ENCODE results near the gene CABLES2.

The CABLES2 gene, protein sequence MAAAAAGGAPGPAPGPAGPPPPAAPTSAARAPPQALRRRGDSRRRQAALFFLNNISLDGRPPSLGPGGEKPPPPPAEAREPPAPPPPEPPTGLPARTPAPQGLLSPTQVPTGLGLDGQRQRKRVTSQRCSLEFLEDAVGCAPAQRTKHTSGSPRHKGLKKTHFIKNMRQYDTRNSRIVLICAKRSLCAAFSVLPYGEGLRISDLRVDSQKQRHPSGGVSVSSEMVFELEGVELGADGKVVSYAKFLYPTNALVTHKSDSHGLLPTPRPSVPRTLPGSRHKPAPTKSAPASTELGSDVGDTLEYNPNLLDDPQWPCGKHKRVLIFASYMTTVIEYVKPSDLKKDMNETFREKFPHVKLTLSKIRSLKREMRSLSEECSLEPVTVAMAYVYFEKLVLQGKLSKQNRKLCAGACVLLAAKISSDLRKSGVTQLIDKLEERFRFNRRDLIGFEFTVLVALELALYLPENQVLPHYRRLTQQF

DNA sequence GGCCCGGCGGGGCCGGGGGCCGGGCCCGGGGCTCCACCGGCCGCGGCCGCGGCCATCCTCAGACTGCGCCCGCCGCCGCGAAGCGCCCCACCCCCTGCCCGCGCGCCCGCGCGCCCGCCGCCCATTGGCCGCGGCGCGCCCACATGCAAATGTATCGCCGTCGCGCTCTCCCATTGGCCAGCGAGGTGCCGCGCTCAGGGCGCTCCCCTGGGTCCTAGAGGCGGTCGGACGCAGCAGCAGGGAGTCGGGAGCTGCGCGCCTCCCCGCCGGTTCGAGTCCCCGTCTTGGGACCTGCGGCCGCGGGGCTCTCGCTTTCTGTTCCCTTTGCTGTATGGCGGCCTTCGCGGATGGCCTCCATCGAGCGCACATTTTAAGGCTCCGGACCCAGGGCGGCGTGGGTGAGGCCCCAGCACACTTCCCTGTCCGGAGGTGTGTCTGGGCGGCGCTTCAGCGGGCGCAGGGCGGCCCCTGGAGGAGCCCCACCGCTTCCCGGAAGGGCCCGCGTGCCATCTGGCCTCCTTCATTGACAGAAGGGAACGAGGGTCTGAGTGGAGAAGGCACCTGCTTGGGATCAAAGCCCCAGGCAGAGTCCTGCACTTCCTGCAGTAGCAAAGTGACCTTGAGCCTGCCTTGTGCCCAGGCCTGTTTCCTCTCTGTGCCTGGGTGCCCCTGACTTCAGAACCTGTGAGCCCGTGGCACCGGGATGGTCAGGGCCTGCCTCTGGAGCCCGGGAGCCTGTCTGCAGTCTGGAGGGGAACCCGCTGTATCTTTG lies at the start of gene CABLES2:
Gene CABLES2 (minus strand): TSS at position 65 of the 772 bp plus-strand sequence. CDS start 9 bp downstream, at position 56.
- DNase-seq (ENCODE audit: low spot score), result peak; percentile 97

DNA sequence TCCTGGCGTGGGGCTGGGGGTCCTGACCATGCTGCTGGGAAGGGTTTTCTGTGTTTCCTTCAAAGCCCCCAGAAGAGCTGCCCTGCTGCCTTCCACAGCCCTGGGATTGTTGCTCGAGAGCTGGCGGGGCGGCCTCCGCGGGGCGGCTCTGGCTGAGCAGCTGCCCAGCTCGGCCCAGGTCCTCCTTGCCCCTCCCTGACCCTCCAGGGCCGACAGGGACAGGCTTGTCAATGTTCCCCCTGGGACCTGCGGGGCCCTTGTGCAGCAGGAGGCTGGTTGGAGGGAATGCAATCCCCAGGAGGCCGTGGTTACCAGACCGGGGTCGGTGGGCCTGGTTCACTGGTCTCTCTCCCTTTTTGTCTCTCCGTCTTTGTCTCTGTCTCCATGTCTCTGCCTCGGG lies 48.8 kb upstream of the CABLES2 start:
- no peak for DNase-seq (ENCODE audit: low spot score)

DNA sequence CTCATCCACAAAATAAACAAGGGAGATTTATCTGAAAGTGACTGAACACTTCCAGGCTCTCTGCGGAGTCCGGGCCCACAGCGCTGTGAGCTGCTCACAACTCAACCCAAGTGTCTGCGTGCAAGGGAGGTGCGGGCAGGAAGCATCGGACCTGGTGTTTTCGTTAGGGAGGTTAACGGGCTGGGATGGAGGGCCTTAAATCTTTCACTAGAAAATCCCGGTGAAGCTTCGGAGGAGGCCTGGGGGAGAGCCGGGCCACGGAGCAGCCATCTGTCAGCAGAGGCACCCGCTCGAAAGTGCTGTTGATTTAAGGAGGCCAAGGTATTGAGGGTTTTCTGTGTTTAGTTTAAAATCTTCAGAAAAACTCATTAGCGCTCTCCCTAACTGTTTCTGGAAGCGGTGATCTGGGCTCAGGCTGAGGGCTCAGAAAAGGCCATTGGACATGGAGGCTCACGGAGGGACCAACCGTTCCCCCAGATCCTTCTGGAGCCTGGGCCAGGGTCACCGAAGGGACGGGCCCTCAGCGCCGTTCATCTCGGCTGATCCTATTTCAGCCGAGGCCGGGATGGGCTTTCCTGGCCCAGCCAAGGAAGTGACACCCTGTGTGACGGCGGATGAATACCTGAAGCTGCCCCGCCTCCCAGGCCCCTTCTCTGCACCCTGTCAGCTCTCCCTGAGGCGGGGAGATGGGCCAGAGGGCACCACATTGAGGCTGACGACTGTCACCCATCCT lies 48.0 kb upstream of the CABLES2 start:
- DNase-seq (ENCODE audit: low spot score), result no peak

DNA sequence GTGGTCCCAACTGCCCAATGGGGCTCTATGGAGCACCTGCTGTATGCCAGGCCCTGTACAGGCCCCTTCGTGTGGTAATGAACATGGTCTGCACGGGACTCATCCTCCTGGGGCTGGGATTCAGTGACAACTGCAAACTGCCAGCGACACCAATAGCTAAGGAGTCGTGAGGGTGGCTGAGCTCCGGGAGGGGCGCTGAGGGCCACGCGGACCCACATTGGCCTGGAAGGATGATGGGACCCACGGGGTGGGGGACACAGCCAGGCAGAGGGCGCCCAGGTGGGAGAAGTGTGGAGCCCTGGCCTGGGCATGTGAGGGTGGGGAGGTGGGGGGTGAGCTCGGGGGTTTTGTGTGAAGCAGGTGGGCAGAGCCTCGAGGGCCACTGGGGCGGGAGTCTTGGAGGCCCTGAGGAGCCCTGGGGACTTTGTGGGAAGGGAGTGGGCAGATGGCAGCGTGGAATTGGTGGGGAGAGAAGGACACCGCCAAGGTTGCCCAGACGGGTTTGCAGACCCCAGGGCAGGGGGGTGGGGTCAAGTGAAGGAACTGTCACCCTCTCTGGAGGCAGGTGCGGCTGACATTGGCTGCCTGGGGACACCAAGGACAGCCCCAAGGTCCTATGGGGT lies 46.2 kb upstream of the CABLES2 start:
- no peak for DNase-seq (ENCODE audit: low spot score)

DNA sequence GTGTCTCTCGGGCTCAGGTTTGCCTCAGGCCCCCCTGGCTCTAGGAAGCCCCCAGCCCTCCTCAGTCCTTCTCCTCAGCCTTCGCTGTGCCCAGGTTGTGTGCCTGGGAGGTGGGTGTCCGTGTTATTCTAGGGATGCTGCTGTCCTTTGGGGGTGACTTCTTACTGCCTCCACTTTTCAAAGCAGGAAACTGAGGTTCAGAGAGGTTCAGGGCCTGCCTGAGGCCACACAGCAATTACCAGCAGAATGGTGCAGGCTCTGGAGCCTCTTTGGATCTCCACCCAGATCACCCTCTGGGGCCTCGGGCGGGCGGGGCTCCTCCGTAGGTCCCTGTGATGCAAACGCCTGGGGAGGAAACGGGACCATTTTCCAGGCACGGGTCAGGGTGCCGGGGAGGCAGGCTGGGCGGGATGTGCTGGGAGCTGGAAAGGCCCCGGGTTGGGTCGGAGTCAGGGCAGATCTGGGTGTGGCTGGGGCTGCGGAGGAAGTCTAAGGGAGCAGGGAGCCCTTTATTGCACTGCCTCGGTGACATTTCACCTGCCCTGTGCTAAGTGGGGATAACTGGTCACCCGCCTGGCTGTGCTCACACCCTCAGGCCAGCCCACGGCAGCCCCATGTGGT lies 45.5 kb upstream of the CABLES2 start:
- DNase-seq (ENCODE audit: low spot score), result no peak

DNA sequence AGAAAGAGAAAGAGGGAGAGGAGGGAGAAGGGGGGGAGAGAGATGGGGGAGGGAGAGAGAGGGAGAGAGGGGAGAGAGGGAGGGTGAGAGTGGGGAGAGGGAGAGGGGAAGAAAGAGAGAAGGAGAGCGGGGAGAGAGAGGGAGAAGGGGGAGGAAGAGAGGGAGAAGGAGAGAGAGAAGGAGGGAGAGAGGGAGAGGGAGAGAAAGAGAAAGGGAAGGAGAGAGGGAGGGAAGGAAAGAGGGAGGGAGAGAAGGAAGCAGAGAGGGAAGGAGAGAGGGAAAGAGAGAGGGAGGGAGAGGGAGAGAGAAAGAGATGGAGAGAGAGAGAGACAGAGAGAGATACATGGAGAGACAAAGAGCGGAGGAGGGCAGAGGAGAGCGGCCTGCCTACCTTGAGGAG lies 44.9 kb upstream of the CABLES2 start:
- DNase-seq (ENCODE audit: low spot score), result no peak

DNA sequence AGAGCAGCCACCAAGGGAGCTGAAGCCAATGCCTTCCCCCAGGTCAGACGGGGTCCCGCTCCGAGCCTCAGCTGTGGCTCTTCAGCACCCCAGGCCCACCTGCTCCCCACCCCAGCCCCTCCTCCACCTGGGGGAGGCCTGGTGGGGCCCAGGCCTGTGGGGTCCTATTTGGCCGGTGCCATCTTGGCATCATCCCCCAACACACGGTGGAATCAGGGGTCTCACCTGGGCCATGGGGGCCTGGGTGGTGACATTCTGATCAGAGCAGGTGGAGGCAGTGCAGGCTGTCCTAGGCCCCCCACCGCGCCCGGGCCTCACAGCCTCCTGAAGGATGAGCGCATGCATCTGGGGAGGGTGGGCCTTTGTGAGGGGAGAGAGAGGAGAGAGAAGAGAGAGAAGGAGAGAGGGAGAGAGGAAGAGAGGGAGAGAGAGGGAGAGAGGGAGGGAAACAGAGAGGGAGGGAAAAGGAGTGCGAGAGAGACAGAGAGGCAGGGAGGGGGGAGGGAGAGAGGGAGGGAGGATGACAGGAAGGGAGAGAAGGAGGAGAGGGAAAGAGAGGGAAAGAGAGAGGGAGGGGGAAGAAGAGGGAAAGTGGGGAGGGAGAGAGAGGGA lies 44.2 kb upstream of the CABLES2 start:
- no peak for DNase-seq (ENCODE audit: low spot score)

DNA sequence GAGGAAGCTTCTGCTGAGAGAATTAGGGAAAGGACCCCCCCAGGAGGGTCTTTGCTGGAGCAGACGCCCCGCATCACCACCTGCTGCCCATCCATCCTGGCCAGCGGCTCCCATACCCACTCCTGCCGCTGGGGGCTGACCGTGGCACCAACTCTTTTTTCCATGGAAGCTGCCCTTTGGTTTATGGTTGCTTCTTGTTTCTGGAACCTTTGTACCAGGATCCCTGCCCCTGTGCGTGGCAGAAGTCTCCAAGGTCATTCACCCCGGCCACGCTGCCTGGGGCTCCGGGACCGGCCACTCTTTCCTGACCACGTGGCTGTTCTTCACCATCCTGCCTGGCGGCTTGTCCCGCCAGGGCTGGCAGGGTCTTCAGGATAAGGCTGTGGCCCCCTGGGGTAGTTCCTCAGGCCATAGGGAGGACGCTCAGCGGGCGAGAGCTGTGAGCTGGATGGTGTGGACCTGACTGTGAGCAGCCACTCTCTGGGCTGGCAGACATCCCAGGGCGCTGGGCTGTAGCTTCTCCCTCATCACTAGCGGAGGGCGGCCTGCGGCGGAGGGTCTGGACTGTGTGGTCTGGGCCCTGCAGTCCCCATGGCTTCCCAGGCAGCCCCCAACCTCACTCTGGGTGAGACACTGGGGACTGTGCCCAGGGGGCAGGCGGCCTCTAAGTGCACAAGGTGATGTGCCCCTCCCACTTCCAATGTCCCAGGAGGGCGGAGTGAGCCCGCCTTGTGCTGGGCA lies 43.0 kb upstream of the CABLES2 start:
- no peak for DNase-seq (ENCODE audit: low spot score)

DNA sequence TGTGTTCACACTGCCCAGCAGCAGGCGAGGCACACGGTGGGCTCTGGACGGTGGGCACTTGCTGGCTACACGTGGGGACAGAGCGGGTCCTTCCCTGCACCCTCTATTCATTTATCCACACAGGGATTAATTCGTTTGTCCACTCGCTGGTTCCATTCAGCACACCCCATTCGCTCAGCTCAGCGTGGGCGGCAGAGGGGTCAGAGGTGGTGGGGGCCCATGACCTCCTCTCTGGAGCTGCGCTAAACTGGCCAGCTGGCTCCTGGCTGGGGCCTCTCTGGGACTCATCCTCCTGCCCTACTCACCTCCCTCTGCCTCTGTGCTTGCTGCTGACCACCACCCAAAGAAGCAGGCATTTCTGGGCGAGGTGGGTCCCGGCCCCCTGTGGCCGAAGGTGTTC lies 41.7 kb upstream of the CABLES2 start:
- no peak for DNase-seq (ENCODE audit: low spot score)

DNA sequence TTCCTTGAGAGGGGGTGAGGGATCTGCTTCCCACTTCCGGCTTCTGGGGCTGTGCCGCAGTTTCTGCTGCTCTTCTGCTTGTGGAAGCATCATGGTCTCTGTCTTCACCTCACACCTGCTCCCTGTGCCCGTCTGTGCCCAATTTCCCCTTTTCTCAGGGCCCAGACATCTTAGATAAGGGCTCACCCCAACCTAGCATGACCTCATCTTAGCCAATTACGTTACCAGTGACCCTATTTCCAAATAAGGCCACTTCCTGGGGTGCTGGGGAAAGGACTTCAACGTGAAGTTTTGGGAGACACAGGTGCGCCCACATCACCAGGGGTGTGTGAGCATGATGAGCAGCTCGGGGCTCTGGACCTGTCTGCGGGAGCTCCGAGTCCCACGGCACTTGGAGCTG lies 41.0 kb upstream of the CABLES2 start:
- DNase-seq (ENCODE audit: low spot score), result no peak

DNA sequence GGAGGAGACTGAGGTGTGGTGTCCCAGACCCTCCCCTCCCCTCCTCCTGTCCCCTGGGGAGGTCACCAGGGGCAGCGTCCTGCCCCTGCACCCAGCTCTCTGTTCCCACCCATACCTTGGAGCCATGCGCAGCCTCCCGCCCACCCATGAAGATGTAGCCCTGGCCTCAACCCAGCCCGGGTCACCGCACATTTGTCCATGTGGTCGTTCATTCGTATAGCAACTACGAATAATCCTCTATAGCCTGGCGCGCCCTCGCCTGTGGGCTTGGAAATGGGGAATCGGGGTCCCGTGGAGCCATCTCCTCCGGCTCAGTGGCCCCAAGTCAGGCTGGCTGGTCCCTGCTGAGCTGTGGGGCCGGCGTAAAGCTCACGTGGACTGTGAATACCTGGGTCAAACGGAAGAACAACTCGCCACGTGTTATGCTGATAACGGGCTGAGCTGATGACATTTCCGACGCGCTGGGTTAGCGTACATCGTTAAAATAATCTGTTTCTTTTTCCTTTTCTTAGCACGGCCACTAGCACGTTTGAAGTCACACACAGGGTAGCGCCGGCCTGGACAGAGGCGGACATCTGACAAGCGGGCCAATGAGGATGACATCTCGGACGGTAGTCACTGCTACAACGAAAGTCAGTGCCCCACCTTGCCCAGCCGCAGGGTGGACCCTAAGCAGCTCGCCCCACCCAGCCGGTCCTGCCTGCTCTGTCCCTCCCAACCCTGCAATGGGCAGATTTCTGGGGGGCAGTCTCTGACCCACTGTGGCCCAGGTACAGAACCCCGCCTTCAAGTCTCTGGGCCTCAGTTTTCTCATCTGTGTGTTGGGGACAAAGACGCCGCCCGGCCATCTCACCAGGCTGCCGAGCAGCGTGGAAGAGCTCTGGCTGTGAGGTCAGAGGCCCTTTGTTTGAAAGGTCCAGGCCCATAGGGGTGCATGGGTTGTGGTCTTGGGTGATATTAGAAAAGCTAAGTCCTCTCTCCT lies 40.1 kb upstream of the CABLES2 start:
- no peak for DNase-seq (ENCODE audit: low spot score)

DNA sequence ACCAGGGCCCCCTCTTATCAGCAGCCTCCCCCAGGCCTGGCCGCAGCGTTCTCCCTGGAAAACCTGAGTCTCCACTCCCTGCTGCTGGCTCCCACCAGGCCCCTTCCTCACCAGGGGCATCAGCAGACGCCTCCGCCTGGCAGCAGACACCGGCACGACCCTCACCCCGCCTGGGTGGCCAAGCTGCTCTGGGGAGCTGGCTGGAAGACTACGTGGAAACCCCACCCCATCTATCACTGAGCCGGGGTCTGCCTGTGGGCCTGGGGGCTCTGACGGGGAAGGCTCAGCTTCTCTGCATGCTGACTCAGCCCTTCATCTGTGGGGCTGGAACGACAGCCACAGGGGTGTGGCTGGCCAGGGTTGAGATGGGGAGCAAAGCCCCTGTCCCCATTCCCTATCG lies 39.4 kb upstream of the CABLES2 start:
- no peak for DNase-seq (ENCODE audit: low spot score)

DNA sequence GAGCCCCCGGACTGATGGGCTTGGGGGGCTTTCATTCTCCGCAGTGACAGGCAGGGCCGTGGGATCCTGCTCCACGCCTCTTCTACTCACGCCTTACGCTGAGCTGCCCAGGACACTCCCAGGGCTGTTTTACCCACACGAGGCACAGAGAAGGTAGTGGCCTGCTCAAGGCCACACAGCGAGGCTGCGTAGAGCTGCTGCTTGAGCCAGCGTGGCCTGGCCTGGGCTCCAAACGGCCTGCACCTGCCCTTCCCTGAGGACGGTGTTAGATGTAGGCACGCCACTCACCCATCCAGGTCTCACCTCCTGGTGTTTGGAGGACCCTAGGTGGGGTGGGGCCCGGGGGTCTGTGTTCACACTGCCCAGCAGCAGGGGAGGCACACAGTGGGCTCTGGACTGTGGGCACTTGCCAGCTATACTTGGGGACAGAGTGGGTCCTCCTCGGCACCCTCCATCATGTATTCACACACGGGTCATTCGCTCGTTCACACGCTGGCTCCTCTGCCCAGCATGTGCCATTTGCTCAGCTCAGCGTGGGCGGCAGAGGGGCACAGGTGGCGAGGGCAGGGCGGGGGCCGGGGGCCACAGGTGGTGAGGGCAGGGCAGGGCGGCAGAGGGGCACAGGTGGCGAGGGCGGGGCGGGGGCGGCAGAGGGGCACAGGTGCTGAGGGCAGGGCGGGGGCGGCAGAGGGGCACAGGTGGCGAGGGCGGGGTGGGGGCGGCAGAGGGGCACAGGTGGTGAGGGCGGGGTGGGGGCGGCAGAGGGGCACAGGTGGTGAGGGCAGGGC lies 38.7 kb upstream of the CABLES2 start:
- DNase-seq (ENCODE audit: low spot score), result no peak

DNA sequence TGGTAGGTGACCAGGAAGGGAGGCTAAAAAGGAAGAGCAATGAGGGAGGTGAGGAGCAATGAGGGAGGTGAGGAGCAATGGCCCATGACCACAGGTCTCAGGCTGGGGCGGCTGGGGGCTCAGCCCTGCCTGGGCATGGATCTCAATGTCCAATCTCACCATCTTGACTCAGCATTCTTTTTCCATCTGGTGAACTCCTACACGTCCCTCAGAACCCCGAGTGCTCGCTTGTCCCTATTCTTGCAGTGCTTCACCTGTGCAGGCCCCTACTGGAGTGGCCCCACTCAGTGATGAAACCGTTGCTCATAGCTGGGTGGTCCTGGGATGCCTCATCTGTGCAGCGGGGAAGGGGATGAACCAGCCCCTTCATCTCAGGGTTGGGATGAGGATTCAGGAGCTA lies 37.2 kb upstream of the CABLES2 start:
- no peak for DNase-seq (ENCODE audit: low spot score)

DNA sequence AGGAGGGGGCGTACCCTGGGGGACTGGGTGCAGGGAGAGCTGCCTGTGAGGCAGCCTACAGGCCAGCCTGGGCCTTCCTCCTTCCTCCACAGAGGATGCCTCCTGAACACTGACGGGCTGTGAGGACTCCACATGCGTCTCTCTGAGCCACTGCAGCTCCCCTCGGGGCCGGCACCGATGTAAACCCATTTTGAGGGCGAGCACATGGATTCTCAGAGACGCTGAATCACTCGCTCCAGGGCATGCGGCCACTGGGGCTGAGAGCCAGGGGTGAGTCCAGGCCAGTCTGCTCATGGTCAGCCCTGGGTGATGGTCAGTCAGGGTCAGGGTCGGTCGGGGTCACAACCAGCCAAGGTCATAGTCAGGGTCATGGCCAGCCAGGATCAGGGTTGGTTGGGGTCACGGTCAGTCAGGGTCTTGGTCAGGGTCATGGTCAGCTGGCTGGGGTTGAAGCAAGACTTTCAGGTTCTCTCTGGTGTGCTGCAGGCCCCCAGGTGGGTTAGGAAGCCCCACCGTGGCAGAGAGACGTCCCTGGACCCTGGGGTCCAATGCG lies 35.0 kb upstream of the CABLES2 start:
- no peak for DNase-seq (ENCODE audit: low spot score)

DNA sequence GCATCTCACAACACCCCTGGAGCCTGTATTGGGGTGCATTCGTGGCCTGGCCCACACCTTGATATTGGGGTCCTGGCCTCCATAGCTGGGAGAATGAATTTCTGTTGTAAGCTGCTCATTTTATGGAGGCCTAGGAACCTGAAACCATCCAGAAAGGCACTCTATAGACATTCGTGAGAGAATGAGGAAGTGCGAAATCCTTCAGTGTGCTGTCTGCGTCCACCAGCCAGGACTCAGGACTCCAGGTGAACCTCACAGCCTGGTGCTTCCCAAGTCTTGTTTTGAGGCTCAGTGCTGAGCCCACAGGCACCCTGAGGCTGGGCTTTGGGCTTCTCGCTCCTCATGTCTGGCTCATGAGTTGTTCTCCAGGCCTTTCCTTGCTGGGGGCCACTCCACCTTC lies 32.1 kb upstream of the CABLES2 start:
- no peak for DNase-seq (ENCODE audit: low spot score)

DNA sequence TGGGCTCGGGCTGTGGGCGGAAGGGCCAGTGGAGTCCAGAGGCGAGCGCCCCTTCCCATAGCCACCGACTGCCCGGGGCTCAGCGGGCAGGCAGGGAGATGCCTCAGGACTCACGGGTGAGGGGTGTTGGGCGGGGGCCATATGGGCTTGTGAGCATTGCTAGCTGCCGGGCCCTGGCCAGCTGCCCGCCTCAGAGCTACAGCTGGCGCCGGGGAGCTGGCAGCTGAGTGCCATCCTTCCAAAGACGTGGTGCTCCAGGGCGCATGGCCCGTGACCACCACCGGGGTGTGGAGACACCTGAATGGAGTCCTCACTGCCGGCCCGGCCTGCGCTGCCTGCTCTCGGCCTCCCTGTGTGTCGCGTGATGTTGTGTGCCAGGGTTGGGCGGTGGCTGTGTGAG lies 30.8 kb upstream of the CABLES2 start:
- DNase-seq (ENCODE audit: low spot score), result no peak

DNA sequence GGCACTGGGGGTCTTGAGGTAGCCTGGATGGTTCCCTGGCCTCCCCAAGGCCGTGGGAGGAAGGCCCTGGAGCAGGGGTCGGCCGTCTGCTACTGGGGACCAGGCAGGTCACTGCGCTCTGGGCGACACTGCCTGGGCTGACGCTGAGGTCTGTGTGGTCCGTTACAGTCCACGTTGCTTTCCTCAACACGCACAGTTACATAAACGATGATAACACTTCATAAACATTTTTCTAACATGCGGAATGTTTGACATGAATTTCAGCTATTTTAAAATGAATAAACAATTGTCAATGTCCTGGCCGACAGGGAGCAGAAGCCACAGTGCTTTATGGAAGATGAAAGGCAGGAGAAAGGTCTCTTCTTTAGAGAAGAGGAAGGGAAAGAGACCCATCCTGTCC lies 30.4 kb upstream of the CABLES2 start:
- DNase-seq (ENCODE audit: low spot score), result no peak

All from RKO (cell line).